Keratinocyte (primary cell): ENCODE measurements around the gene HIVEP1. TPM values are rescaled to one million over a fixed set of nuclear protein-coding genes. Genes with fewer than 3 reads are reported as not detected.

Source experiments
- DNase-seq: peaks from one replicate; pipeline ENCODE4 v3.0.0-alpha.2; 2011; ENCODE audit warnings: low read depth, missing footprints, low spot score
- FAIRE-seq: peaks from 2 replicates; lab custom pipeline; 2011; peaks lifted over from hg19 to GRCh38; lab: Jason Lieb, UNC
- H2AFZ ChIP-seq: 2 replicates; pipeline ENCODE4 v1.6.0; 2012; ENCODE audit warnings: low read length, control low read depth, inconsistent platforms; ENCODE audit not compliant: control insufficient read depth
- H3K27ac ChIP-seq: 2 replicates; pipeline ENCODE4 v1.5.1; 2011; ENCODE audit warnings: low read length; ENCODE audit not compliant: control insufficient read depth, insufficient read depth
- H3K27me3 ChIP-seq: 3 replicates; pipeline ENCODE4 v1.6.0; 2011; ENCODE audit warnings: low read length; ENCODE audit not compliant: control insufficient read depth, insufficient read depth; ENCODE audit errors: extremely low read depth
- H3K36me3 ChIP-seq, 2 experiments: 2 replicates in 1 of 2; 3 replicates in 1 of 2; pipeline ENCODE4 v1.5.1; 2011; ENCODE audit warnings: low read length in 2 of 2, mild to moderate bottlenecking in 1 of 2; ENCODE audit not compliant: control insufficient read depth in 2 of 2, insufficient read depth in 2 of 2; ENCODE audit errors: extremely low read depth in 1 of 2
- H3K4me1 ChIP-seq: 3 replicates; pipeline ENCODE4 v1.5.1; 2011; ENCODE audit warnings: low read length; ENCODE audit not compliant: control insufficient read depth, insufficient read depth; ENCODE audit errors: extremely low read depth
- H3K4me2 ChIP-seq: 3 replicates; pipeline ENCODE4 v1.6.0; 2011; ENCODE audit warnings: low read depth, low read length; ENCODE audit not compliant: control insufficient read depth, insufficient read depth; ENCODE audit errors: extremely low read depth
- H3K4me3 ChIP-seq, 3 experiments: fragments of 200-600 bp in 1 of 3; sonication (generic) in 1 of 3; 2 replicates in 2 of 3; 3 replicates in 1 of 3; pipeline ENCODE4 v1.5.1; 2011 to 2016; ENCODE audit warnings: low read length in 3 of 3, mild to moderate bottlenecking in 3 of 3, control low read depth in 2 of 3, inconsistent platforms in 1 of 3, low read depth in 1 of 3, mixed read lengths in 1 of 3, mixed run types in 1 of 3, moderate library complexity in 1 of 3; ENCODE audit not compliant: control insufficient read depth in 2 of 3, insufficient read depth in 2 of 3; ENCODE audit errors: extremely low read depth in 1 of 3
- H3K79me2 ChIP-seq: 2 replicates; pipeline ENCODE4 v1.6.0; 2012; ENCODE audit warnings: low read length; ENCODE audit not compliant: control insufficient read depth, insufficient read depth
- H3K9ac ChIP-seq: 3 replicates; pipeline ENCODE4 v1.6.0; 2011; ENCODE audit warnings: low read length; ENCODE audit not compliant: control insufficient read depth, insufficient read depth; ENCODE audit errors: extremely low read depth
- H3K9me1 ChIP-seq: 3 replicates; pipeline ENCODE4 v1.6.0; 2011; ENCODE audit warnings: low read length; ENCODE audit not compliant: control insufficient read depth, insufficient read depth; ENCODE audit errors: extremely low read depth
- H3K9me3 ChIP-seq: 2 replicates; pipeline ENCODE4 v1.5.1; 2012; ENCODE audit warnings: low read depth, low read length; ENCODE audit not compliant: control insufficient read depth
- H4K20me1 ChIP-seq: 3 replicates; pipeline ENCODE4 v1.6.0; 2011; ENCODE audit warnings: low read length; ENCODE audit not compliant: control insufficient read depth, insufficient read depth; ENCODE audit errors: extremely low read depth
- CTCF ChIP-seq, 3 experiments: IDR thresholded peaks in 1 of 3; conservative IDR thresholded peaks in 1 of 3; optimal IDR thresholded peaks in 1 of 3; 2 replicates in 2 of 3; 3 replicates in 1 of 3; pipeline versions ENCODE3 to v1.5.1; 2011; ENCODE audit warnings: low read length in 3 of 3, mild to moderate bottlenecking in 3 of 3, moderate library complexity in 2 of 3, control low read depth in 1 of 3, inconsistent platforms in 1 of 3; ENCODE audit not compliant: insufficient read depth in 2 of 3; ENCODE audit errors: extremely low read depth in 1 of 3
- EZH2 ChIP-seq: IDR thresholded peaks from one replicate; pipeline ENCODE4 v1.6.1; 2012; ENCODE audit warnings: inconsistent platforms, mild to moderate bottlenecking, low read length, moderate library complexity
- dilution Hi-C: fragments of 300-500 bp; cut with MboI; formaldehyde crosslinking; loops from one replicate; pipeline ENCODE4 v1.7.0; 2020; ENCODE audit warnings: low sequenced_read_pairs; ENCODE audit not compliant: extremely low pct_ligation_motif_present
- polyA plus RNA-seq, 5 experiments: library from polyadenylated mRNA; depleted of rRNA in 3 of 5; stranded (reverse) in 3 of 5; stranded (forward) in 1 of 5; unstranded in 1 of 5; fragments of >200 nt; gene quantifications; 1 replicate in 1 of 5; 2 replicates in 3 of 5; 3 replicates in 1 of 5; pipeline versions ENCODE4 v1.2.1 to v1.2.3, GENCODE V29; 2011 to 2012; ENCODE audit warnings: missing spikeins in 2 of 5, low read depth in 1 of 5, low replicate concordance in 1 of 5

Gene HIVEP1
- polyA plus RNA-seq, 1 donor (not counting 4 experiments of a cell fraction or from before 2014, with no cell fraction given) = 13.7 TPM

- H3K9me1 ChIP-seq = no peaks in the 10 kb centered on the region
Observed at GRCh38 chr6:11970114-11970513, 42.0 kb upstream of the HIVEP1 start.

GRCh38 chr6:11971154-11971553, 41.0 kb upstream of the HIVEP1 start:
- Histone ChIP-seq H3K27ac (no peak overlapping the region), H4K20me1 (no peaks in the 10 kb centered on the region), H2AFZ (no peak overlapping the region), H3K9ac (no peak overlapping the region), H3K27me3 (no peaks in the 10 kb centered on the region), H3K4me3 (no peak overlapping the region), H3K4me2 (no peak overlapping the region), H3K9me3 (no peaks in the 10 kb centered on the region), H3K79me2 (no peaks in the 10 kb centered on the region), H3K9me1 (no peaks in the 10 kb centered on the region), H3K36me3 (no peaks in the 10 kb centered on the region), H3K4me1 (peaks cover 13% of the 10 kb centered on the region)
- DNase-seq (no peak), FAIRE-seq (no peak)
- TF ChIP-seq CTCF (optimal IDR thresholded peaks at IDR 0.05 in 1 of 3, IDR thresholded peaks at IDR 0.05 in 1 of 3, conservative IDR thresholded peaks at IDR 0.05 in 1 of 3; ENCODE audit: extremely low read depth in 1 of 3, insufficient read depth in 2 of 3, low read length in 3 of 3) (no peak), EZH2 (no peak)
- dilution Hi-C loops = no loop called here

More at GRCh38 chr6:11970114-11970513, 42.0 kb upstream of the HIVEP1 start:
- no peak overlapping the region for H3K27ac ChIP-seq
- H3K4me2 ChIP-seq = no peak overlapping the region
- H2AFZ ChIP-seq = no peak overlapping the region
- no peaks in the 10 kb centered on the region for H3K9me3 ChIP-seq
- no peak for DNase-seq
- H3K4me3 ChIP-seq = no peak overlapping the region
- no peaks in the 10 kb centered on the region for H3K79me2 ChIP-seq
- no peak overlapping the region for H3K9ac ChIP-seq
- dilution Hi-C loops = no loop called here
- no peak for FAIRE-seq
- TF ChIP-seq EZH2 (no peak), CTCF (optimal IDR thresholded peaks at IDR 0.05 in 1 of 3, IDR thresholded peaks at IDR 0.05 in 1 of 3, conservative IDR thresholded peaks at IDR 0.05 in 1 of 3; ENCODE audit: extremely low read depth in 1 of 3, insufficient read depth in 2 of 3, low read length in 3 of 3) (no peak)
- no peaks in the 10 kb centered on the region for H4K20me1 ChIP-seq
- peaks cover 8% of the 10 kb centered on the region for H3K4me1 ChIP-seq
- H3K36me3 ChIP-seq = no peaks in the 10 kb centered on the region
- H3K27me3 ChIP-seq = no peaks in the 10 kb centered on the region
